Measurements from ENCODE around the gene GPD2.
A peak's percentile ranks its signal among the peaks of the same experiment; 100 is the strongest.

The GPD2 gene

GRCh38 chr2:156459720-156460119 is 23.5 kb downstream of the GPD2 start:
- H3K4me1 ChIP-seq (ENCODE audit: insufficient read depth, poor library complexity, severe bottlenecking) = peaks cover 24% of the 10 kb centered on the region
- DNase-seq (ENCODE audit: low spot score) = no peak

GRCh38 chr2:156464106-156464505 is 27.9 kb downstream of the GPD2 start:
- Histone ChIP-seq H3K4me1 (ENCODE audit: insufficient read depth, poor library complexity, severe bottlenecking) (peaks cover 27% of the 10 kb centered on the region), H3K27me3 (ENCODE audit: insufficient read depth, poor library complexity, severe bottlenecking) (no peaks in the 10 kb centered on the region), H3K9me3 (ENCODE audit: severe bottlenecking) (no peaks in the 10 kb centered on the region), H3K27ac (ENCODE audit: poor library complexity, severe bottlenecking) (peak overlapping the region; percentile 12), H3K4me3 (ENCODE audit: severe bottlenecking) (no peak overlapping the region), H3K36me3 (ENCODE audit: low read depth) (0 out of 2 replicates have a peak, but pooled peaks cover 5% of the 10 kb centered on the region)
- no peak for DNase-seq (ENCODE audit: low spot score)
- TF ChIP-seq CTCF (IDR thresholded peaks at IDR 0.05; ENCODE audit: poor library complexity, severe bottlenecking) = no peak
- no peak for ATAC-seq (ENCODE audit: low read depth)

More at GRCh38 chr2:156459720-156460119, 23.5 kb downstream of the GPD2 start:
- no peak for TF ChIP-seq CTCF (IDR thresholded peaks at IDR 0.05; ENCODE audit: poor library complexity, severe bottlenecking)
- H3K4me3 ChIP-seq (ENCODE audit: severe bottlenecking) = no peak overlapping the region
- H3K27ac ChIP-seq (ENCODE audit: poor library complexity, severe bottlenecking) = no peak overlapping the region
- H3K27me3 ChIP-seq (ENCODE audit: insufficient read depth, poor library complexity, severe bottlenecking) = no peaks in the 10 kb centered on the region
- 0 out of 2 replicates have a peak, but pooled peaks cover 5% of the 10 kb centered on the region for H3K36me3 ChIP-seq (ENCODE audit: low read depth)
- no peaks in the 10 kb centered on the region for H3K9me3 ChIP-seq (ENCODE audit: severe bottlenecking)
- ATAC-seq (ENCODE audit: low read depth) = no peak

GRCh38 chr2:156465573-156465972 is 29.4 kb downstream of the GPD2 start:
- ATAC-seq (ENCODE audit: low read depth) (no peak), DNase-seq (ENCODE audit: low spot score) (no peak)
- no peak overlapping the region for H3K4me3 ChIP-seq (ENCODE audit: severe bottlenecking)
- no peaks in the 10 kb centered on the region for H3K9me3 ChIP-seq (ENCODE audit: severe bottlenecking)
- TF ChIP-seq CTCF (IDR thresholded peaks at IDR 0.05; ENCODE audit: poor library complexity, severe bottlenecking) = no peak
- peaks cover 27% of the 10 kb centered on the region for H3K4me1 ChIP-seq (ENCODE audit: insufficient read depth, poor library complexity, severe bottlenecking)
- no peak overlapping the region for H3K27ac ChIP-seq (ENCODE audit: poor library complexity, severe bottlenecking)
- no peaks in the 10 kb centered on the region for H3K27me3 ChIP-seq (ENCODE audit: insufficient read depth, poor library complexity, severe bottlenecking)
- H3K36me3 ChIP-seq (ENCODE audit: low read depth) = 0 out of 2 replicates have a peak, but pooled peaks cover 5% of the 10 kb centered on the region

GRCh38 chr2:156466739-156467405 is 30.7 kb downstream of the GPD2 start:
- Histone ChIP-seq H3K27ac (ENCODE audit: poor library complexity, severe bottlenecking) (peak overlapping the region; percentile 14), H3K9me3 (ENCODE audit: severe bottlenecking) (no peaks in the 10 kb centered on the region), H3K27me3 (ENCODE audit: insufficient read depth, poor library complexity, severe bottlenecking) (no peaks in the 10 kb centered on the region), H3K4me3 (ENCODE audit: severe bottlenecking) (no peak overlapping the region), H3K4me1 (ENCODE audit: insufficient read depth, poor library complexity, severe bottlenecking) (peaks cover 27% of the 10 kb centered on the region), H3K36me3 (ENCODE audit: low read depth) (0 out of 2 replicates have a peak, but pooled peaks cover 5% of the 10 kb centered on the region)
- peak; percentile 51; the same call in 1 of the 3 replicates for ATAC-seq (ENCODE audit: low read depth)
- no peak for TF ChIP-seq CTCF (IDR thresholded peaks at IDR 0.05; ENCODE audit: poor library complexity, severe bottlenecking)
- no peak for DNase-seq (ENCODE audit: low spot score)

GRCh38 chr2:156470975-156471583 is 34.9 kb downstream of the GPD2 start:
- H3K27ac ChIP-seq (ENCODE audit: poor library complexity, severe bottlenecking) = no peak overlapping the region
- ATAC-seq (ENCODE audit: low read depth) (no peak), DNase-seq (ENCODE audit: low spot score) (no peak)
- peaks cover 40% of the 10 kb centered on the region for H3K4me1 ChIP-seq (ENCODE audit: insufficient read depth, poor library complexity, severe bottlenecking)
- H3K4me3 ChIP-seq (ENCODE audit: severe bottlenecking) = no peak overlapping the region
- no peak for TF ChIP-seq CTCF (IDR thresholded peaks at IDR 0.05; ENCODE audit: poor library complexity, severe bottlenecking)
- H3K36me3 ChIP-seq (ENCODE audit: low read depth) = no peaks in the 10 kb centered on the region
- no peaks in the 10 kb centered on the region for H3K27me3 ChIP-seq (ENCODE audit: insufficient read depth, poor library complexity, severe bottlenecking)
- H3K9me3 ChIP-seq (ENCODE audit: severe bottlenecking) = no peaks in the 10 kb centered on the region
